T-helper 1 cell treated with Interleukin-12 subunit alpha and Interleukin-12 subunit beta and Interleukin-4 antibody, amounts not matched to agents 30 ng/mL and 1 ng/mL, for 36 hours (primary cell): ENCODE data around the gene PIN4. TPM values are rescaled to one million over a fixed set of nuclear protein-coding genes. Genes with fewer than 3 reads are reported as not detected.
"Not testable (repeated sequence)": the region's sequence is repeated elsewhere in the genome, so short reads cannot be mapped to it uniquely, and the experiment has no call there.

Experiments
- intact Hi-C: fragments of 100-400 bp; cut with micrococcal nuclease; formaldehyde crosslinking; loops from one replicate; pipeline ENCODE4 v1.15.1; 2024
- total RNA-seq: library from RNA; stranded (reverse); gene quantifications from 2 replicates; pipeline ENCODE4 v1.2.3, GENCODE V29; 2022

PIN4 gene
- total RNA-seq, result 13.0 and 14.3 TPM in 2 replicates

DNA sequence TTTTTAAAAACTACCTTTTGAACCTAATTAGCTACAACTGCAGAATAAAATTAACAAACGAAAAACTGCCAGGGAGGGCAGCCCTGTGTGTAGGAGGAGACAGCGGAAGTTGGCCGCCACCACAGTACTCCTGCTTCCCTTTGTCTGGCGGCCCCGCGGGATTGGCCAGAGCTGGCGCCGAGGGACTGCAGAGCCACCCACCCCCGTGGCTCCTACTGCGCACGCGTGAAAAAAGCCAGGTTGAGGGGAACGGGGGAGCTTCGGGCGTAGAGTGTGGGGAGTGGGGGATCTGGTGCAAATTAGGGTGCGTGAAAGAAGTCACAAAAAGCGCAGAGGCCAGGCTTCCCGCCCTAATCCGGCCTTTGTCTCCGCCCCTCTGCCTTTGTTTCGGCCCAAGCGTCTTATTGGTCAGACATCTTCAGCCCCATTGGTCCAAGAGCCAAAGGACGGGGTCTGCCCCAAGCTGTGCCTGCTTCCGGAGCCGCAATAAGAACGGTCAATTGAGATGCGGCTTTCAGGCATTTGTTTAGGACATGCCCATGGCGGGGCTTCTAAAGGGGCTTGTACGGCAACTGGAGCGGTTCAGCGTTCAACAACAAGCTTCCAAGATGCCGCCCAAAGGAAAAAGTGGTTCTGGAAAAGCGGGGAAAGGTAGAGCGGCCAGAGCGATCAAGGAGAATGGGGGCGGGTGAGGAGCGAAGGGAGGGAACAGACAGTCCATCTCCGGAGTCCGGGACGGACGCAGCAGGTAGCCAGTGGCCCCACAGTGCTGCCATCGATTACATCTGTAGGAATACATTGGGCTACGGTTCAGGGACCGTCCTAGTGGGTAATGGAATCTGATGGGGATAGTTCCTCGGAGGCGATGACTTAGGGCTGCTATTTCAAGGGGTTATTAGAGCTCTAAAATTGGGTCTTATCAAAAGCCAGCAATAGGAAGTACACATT lies at the start of gene PIN4:
Gene PIN4 (plus strand): TSS at position 580 of the 948 bp plus-strand sequence. CDS start 29 bp downstream, at position 609.
- intact Hi-C loops, result loop anchor here (1.0 to 5.0 kb wide), 5 partner anchors 12 to 163 kb away; partner anchors contain the start of gene RPS4X

DNA sequence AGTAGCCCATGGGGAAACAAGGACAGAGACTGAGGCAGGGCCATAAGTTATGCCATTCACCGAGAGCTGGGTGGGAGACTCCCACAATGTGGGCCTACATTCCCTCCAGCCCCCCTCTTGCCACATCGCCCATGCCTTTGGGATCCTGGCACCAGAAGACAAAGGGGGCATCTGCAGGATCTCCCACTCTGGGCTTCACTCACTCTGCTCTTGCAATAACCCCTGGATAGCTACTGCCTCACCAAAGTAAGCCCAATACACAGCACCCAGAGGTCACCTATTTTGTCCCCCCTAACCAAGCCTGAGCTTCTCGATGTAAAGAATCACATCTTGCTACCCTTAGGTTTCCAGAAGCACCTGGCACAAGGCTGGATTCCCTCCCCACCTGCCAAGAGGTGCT lies 49.1 kb upstream of the PIN4 start:
- intact Hi-C loops, result no loop called here

DNA sequence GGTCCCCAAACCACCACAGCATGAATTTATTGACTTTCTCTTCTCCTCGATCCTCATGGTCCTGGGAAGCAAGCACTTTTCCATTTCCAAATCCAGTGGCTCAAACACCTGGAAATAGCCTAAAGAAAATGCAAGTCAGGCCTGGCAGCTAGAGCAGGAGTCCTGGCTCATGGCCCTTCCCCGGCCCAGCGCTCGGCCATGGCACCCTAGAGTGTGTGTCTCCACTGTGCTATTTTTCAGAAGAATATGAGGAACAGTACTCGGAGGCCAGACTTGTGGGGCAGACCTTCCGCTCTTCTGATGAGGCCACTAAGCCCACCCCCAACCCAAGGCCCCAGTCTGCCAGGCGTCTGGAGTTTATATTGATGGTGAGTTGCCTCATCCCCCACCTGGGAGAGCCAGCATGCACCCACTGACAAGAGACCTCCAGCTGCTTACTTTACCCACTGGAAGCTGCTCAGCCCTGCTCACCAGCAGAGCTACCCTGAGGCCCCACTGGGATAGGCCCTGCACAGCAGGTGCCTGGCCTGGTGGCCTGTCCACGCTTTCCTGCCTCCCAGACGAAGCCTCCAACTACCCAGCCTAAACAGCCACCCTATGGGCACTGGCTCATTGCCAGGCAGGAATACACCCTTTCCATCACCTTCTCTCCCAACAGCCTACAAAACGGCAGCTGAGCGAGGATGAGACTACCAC lies 47.6 kb upstream of the PIN4 start:
- intact Hi-C loops, result no loop called here

DNA sequence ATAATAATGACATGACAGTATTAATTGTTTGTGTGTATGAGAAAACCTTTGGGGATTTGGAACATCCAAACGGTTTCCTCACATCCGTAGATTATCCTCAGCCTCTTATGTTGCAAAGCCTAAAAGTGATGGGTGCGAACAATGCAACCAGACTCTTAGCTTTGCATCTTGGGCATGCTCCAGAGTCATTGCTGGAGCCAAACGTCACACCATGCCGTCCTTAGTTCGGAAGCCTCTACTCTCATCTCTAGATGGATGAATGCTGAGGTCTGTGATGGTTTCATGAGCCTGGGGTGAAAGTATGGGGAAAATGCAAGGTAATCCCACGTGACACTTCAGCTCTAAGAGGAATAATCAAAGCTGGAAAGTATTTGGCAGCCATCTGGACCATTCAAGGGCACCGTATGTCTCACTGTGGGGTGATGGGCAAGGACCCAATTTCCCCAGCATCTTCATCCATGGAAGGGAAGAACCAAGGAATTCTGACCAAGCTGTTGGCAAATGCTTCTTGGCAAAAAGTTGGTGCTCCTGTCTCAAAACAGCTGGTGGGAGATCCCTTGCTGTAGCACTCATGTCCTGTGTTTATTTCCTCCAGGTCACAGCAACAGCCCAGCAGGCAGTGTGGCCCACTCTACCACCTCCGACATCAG lies 43.6 kb upstream of the PIN4 start:
- intact Hi-C loops, result no loop called here

DNA sequence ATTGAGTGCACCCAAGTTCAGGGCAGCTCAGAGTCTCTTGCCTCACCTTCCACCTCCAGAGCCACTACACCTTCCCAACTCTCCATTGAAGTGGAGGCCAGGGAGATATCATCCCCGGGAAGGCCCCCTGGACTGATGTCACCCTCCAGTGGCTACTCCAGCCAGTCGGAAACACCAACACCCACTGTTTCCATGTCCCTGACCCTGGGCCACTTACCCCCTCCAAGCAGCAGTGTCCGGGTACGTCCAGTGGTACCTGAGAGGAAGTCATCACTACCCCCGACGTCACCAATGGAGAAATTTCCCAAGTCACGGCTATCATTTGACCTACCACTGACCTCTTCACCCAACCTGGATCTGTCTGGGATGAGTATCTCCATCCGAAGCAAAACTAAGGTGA lies 42.0 kb upstream of the PIN4 start:
- intact Hi-C loops, result no loop called here

DNA sequence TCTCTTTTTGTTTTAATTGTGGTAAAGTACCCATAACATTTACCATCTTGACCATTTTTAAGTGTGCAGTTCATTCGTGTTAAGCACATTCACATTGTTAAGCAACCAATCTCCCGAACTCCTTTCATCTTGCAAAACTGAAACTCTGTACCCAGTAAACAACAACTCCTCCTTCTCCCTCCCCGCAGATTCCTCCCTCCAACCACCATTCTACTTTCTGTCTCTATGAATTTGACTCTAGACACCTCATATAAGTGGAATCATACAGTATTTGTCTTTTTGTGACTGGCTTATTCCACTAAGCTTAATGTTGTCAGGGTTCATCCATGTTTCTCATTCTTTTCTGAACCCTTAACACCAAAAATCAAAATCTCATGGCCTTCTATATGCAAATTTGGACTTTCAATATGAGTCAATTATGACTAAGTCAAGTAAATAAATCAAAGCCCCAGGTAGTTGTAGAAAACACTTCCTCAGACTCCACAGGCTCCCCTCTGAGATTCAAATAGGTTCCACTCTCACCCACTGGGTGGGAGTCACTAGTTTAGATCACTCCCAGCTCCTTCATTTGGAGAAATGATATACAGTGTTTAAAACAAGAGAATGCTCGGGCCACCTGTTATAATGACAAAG lies 40.1 kb upstream of the PIN4 start:
- intact Hi-C loops, result loop anchor here (1.0 to 5.0 kb wide), 3 partner anchors 28 to 41 kb away; partner anchors contain the start of gene PIN4

DNA sequence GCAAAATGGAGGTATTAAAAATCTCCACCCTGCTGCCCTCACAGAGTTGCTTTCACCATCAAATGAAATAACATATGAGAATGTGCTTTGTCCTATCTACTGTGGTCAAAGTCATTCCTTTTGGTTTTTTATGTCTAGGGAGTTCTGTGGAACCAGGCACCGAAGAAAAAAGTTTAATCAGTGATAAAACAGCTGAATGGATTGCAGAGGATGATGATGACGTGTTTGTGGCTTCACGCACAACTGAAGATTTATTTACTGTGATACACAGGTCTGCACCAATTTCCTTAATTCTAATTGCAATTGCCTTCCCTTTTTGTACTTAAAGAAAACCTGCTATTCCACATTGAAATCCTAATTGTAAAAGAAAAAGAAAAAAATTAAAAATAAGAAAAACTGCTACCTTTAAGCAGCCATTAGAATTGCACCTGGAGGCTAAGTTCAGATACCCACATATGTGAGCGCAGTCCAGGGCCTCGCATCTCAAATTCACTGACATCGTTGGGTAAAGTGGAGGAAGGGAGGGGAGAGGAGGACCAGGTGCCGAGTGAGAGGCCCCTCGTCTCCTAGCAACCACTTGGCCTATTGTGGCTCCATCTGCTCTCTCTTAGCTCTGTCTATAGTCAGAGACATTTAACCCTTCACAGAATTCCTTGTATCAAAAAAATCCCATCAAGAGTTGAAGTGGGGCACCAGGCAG lies 39.3 kb upstream of the PIN4 start:
- intact Hi-C loops, result loop anchor here (5.0 kb wide), 1 partner anchor 40 kb away; the partner anchor contains the start of gene PIN4

DNA sequence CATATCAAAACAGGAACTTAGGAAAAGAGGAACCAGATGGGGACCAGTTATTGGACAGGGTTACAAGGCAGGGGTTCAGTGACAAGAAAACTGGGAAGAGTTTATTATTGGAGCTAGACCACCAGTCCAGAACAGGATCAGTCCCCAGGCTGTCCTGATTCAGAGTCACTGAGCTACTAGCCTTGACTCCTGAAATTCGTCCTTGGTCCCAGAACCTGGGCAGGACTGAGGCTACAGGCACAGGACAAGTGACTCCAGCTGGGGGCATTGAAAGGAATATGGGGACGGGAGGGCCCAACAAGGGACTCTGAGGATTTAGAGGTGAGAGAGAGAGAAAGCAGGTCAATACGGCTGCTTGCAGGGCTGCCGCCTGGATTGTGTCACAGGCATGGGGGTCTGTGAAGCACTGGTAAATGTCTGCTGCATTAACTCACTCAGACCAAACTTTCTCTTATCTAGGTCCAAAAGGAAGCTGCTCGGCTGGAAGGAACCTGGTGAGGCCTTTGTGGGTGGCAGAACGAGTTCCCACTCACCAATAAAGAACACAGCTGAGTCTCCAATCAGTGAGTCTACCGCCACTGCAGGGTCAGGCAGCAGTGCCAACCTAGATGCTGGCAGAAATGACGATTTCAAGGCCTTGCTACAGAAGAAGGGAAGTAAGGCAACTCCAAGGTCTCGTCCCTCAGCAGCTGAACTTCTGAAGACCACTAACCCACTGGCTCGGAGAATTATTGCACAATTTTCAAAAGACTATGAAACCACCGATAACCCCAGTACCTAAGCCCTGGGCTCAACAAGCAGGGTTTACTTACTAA lies 38.6 kb upstream of the PIN4 start:
- intact Hi-C loops, result loop anchor here (5.0 kb wide), 1 partner anchor 39 kb away; the partner anchor contains the start of gene PIN4

DNA sequence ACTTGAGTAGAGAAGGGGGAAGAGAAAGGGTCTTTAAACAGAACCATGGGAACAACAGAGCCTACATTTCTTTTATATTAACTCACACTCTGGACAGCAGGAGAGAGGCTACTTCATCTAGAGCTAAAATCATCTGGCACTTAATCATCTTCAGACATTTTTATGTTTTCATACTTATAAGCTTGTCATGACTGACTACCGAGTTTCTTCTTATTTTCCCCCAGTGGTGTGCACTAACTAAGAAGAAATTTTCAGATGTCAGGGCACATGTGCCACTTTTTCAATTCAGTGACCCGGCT lies 38.0 kb upstream of the PIN4 start:
- intact Hi-C loops, result loop anchor here (5.0 kb wide), 1 partner anchor 39 kb away; the partner anchor contains the start of gene PIN4

DNA sequence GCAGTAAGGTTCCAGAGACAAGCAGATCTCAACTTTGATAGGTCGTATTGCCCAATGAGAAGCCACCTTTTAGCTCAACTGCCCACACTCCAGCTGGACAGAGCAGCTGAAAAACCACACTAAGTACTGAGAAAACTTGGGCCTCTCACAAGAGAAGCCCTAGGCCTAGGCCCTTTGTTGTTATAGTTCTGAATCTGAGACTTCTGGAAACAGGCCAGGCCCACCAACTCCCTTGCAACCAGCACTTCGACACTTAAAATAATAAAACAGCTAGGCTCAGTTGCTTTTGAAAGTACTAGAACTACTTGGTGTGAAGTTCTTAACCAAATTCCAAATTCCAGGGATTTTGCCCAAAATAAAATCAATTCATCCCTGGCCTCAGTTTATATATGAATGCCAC lies 36.4 kb upstream of the PIN4 start:
- intact Hi-C loops, result no loop called here

DNA sequence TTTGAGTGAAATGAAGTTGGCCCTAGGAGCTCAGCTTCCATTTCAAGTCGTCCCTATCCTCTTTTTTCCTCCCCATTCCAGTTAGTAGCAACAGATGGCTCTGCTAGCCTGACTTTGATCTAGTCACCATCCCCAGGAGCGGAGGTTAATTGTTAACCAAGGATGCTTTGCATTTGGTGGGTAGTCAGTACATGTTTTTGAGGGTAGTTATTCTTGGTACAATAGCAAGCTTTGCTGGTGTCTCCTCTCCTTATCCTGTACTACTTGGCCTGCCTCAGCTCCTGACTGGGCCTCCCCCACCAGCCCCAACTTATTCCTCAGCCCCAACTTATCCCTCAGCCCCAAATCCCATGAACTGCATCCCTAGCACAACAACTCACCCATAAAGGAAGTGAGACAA lies 35.0 kb upstream of the PIN4 start:
- intact Hi-C loops, result no loop called here

DNA sequence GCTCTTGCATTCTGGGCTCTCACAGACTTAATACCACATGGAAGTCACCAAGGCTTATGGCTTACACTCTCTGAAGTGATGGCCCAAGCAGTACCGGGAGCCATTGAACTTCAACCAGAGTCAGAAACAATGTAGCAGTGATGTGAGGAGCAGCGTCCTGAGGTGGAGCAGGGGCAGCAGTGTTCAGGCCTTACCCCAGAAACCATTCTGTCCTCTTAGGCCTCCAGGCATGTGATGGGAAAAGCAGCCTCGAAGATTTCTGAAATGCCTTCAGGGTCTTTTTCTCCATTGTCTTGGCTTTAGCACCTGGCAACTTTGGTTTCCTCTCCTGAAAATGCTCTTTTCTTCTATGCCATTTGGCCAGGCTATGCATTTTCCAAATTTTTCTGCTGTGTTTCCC lies 22.8 kb upstream of the PIN4 start:
- intact Hi-C loops, result no loop called here

DNA sequence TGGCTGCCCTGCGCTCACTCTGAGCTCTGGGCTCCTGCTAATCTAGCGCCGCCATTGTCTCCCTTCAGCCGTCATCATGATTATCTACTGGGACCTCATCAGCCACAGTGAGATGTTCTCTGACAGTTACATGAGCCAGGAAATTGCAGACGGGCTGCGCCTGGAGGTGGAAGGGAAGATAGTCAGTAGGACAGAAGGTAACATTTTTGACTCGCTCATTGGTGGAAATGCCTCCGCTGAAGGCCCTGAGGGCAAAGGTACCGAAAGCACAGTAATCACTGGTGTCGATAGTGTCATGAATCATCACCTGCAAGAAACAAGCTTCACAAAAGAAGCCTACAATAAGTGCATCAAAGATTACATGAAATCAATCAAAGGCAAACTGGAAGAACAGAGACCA lies 21.8 kb upstream of the PIN4 start:
- intact Hi-C loops, result no loop called here

DNA sequence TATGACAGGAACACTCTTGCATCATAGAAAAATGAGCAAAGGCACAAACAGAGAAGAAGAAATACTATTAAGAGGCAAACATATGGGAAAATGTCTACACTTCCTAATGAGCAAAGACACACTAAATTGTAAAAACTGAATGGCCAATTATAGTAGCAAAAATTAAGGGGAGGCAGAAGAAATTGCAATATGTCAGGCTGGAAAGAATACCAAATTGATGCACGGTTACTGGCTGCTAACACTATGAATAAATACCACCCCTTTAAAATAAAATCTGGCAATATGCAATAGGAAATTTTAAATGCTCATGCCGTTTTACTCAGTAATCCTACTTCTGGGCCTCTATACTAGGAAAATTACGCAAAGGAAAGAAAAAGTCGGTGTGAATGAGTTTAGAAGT lies 16.0 kb upstream of the PIN4 start:
- intact Hi-C loops, result no loop called here

DNA sequence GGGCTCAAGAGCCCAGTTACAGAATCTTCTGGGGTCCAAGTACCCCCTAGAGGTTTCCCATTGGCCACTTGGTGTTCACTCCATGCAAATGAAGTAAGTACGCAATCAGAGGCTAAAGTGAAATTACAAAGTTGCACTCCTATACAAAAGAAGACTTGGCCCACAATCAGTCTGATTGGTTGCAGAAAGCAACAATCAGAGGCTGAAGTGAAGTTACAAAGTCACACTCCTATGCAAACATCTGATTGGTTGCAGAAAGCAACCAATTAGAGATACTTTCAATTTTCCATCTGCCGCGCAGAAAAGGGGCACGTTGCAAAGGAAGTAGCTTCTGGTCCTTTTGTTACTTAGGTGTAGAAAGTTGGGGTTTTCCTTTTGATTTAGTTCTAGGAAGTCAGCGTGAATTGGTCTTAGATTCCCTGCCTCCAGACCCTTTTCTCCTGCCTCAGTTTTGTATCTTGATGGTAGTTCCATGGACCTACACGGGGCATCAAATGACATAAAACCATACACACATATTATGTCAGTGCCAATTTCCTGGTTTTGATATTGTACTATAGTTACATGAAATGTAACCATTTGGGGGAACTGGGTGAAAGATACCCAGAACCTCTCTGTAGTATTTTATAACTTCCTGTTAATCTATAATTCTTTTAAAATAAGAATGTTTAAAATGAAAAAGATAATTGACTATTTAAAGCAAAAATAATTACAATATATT lies 12.4 kb upstream of the PIN4 start:
- intact Hi-C loops, result loop anchor here (1.0 to 2.0 kb wide), 5 partner anchors 12 to 108 kb away; partner anchors contain the start of genes ERCC6L, PIN4 and RPS4X

DNA sequence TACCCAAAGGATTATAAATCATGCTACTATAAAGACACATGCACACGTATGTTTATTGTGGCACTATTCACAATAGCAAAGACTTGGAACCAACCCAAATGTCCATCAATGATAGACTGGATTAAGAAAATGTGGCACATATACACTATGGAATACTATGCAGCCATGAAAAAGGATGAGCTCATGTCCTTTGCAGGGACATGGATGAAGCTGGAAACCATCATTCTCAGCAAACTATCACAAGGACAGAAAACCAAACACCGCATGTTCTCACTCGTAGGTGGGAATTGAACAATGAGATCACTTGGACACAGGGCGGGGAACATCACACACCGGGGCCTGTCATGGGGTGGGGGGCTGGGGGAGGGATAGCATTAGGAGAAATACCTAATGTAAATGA lies 5.3 kb upstream of the PIN4 start:
- intact Hi-C loops, result not testable (repeated sequence)

DNA sequence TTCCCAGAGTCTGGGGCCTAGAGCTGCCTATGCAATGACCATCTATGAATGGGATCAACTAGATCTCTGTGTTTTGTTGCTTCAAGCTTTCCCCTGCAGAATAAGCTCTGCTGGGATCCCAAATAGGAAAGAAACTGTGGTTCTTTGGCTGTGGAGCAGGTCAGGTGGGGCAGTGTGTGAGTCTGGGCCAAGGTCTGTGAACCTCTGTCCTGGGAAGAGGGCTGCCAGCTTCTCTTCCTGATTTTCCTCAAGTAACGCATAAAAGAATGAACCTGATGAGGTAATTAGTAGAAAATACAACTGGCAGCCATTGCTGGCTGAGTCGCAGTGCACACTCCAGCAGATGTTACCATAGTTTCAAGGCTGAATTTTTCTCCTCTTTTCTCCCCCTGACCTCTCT lies 4.6 kb upstream of the PIN4 start:
- intact Hi-C loops, result no loop called here

DNA sequence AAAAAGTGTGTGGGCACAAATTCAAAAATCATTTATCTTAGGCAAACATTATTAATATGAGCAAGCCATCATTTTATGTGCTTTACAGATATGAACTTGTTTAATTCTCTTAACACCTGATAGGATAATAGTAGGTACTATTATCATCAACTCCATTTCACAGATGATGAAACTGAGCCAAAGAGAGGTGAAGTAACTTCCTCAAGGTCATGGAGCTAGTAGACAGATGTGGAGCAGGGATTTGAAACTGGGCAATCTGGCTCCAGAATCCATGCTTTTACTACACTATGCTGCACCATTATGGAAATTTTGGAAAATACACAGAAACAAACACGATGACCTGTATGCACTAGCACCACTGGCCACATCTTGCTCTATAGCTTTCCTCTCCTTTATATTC lies 1.0 kb upstream of the PIN4 start:
- intact Hi-C loops, result loop anchor here (2.0 to 5.0 kb wide), 2 partner anchors 38 to 162 kb away; no protein-coding TSS in a partner anchor

DNA sequence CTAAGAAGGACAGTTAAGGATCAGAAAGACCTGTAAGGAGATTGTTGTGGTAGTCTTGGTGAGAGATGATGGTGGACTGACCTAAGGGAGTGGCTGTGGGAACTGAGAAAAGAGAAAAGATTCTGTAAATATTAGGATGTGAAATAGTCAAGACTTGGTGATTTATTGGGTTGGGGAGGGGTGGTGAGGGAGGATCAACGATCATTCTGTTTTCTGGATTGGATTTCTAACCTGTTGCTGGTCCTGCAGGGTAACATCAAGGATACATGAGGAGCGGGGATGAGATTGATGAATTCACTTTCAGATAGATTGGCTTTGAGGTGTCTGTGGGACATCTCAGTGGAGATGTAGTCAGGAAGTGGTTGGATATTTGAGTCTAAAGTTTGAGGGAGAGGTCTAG lies 1.4 kb downstream of the PIN4 start:
- intact Hi-C loops, result loop anchor here (5.0 kb wide), 1 partner anchor 41 kb away; no protein-coding TSS in a partner anchor
